Skin epidermis (tissue), 12 donors: Measurements from ENCODE around the gene ADAMTS17.

Source experiments
- H3K27ac ChIP-seq, 21 experiments: fragments of 200-600 bp; sonication (generic) in 11 of 21; one replicate each; pipeline ENCODE4 v1.5.0; 2020; ENCODE audit warnings: mild to moderate bottlenecking in 3 of 21, inconsistent platforms in 2 of 21, moderate library complexity in 2 of 21
- H3K4me3 ChIP-seq, 7 experiments: fragments of 200-600 bp; sonication (generic) in 2 of 7; one replicate each; pipeline ENCODE4 v1.5.0; 2020; ENCODE audit warnings: inconsistent platforms in 2 of 7, mild to moderate bottlenecking in 2 of 7, moderate library complexity in 1 of 7

Gene ADAMTS17

GRCh38 chr15:100284701-100285100 is 57.1 kb downstream of the ADAMTS17 start:
- H3K27ac ChIP-seq: peak overlapping the region in 2 of 21 experiments; percentile 21 to 59
- no peak overlapping the region for H3K4me3 ChIP-seq

GRCh38 chr15:100284191-100284590 is 57.6 kb downstream of the ADAMTS17 start:
- H3K4me3 ChIP-seq: no peak overlapping the region
- peak overlapping the region in 2 of 21 experiments; percentile 27 to 82 for H3K27ac ChIP-seq

- Histone ChIP-seq H3K4me3 (no peak overlapping the region), H3K27ac (peak overlapping the region in 1 of 21 experiments; percentile 21)
These were observed 60.5 kb downstream of the ADAMTS17 start for GRCh38 chr15:100281096-100281917.

- H3K27ac ChIP-seq: no peak overlapping the region
These were observed 61.9 kb downstream of the ADAMTS17 start for GRCh38 chr15:100279849-100280248.

GRCh38 chr15:100279446-100279845 is 62.3 kb downstream of the ADAMTS17 start:
- Histone ChIP-seq H3K27ac (no peak overlapping the region), H3K4me3 (no peak overlapping the region)

More at GRCh38 chr15:100279849-100280248, 61.9 kb downstream of the ADAMTS17 start:
- H3K4me3 ChIP-seq: no peak overlapping the region

GRCh38 chr15:100278596-100279380 is 63.0 kb downstream of the ADAMTS17 start:
- Histone ChIP-seq H3K27ac (no peak overlapping the region), H3K4me3 (no peak overlapping the region)

- Histone ChIP-seq H3K4me3 (no peak overlapping the region), H3K27ac (peak overlapping the region in 2 of 21 experiments; percentile 20 to 62)
These were observed 64.5 kb downstream of the ADAMTS17 start for GRCh38 chr15:100277087-100277855.

- Histone ChIP-seq H3K4me3 (no peak overlapping the region), H3K27ac (peak overlapping the region in 2 of 21 experiments; percentile 20 to 62)
These were observed 65.3 kb downstream of the ADAMTS17 start for GRCh38 chr15:100276506-100276905.

- Histone ChIP-seq H3K27ac (no peak overlapping the region), H3K4me3 (no peak overlapping the region)
These were observed 66.1 kb downstream of the ADAMTS17 start for GRCh38 chr15:100275641-100276040.

GRCh38 chr15:100269831-100270230 is 71.9 kb downstream of the ADAMTS17 start:
- H3K27ac ChIP-seq: no peak overlapping the region
- no peak overlapping the region for H3K4me3 ChIP-seq

GRCh38 chr15:100266166-100266565 is 75.6 kb downstream of the ADAMTS17 start:
- no peak overlapping the region for H3K4me3 ChIP-seq
- no peak overlapping the region for H3K27ac ChIP-seq

GRCh38 chr15:100265641-100266035 is 76.1 kb downstream of the ADAMTS17 start:
- Histone ChIP-seq H3K4me3 (no peak overlapping the region), H3K27ac (no peak overlapping the region)

GRCh38 chr15:100264994-100265640 is 76.7 kb downstream of the ADAMTS17 start:
- Histone ChIP-seq H3K4me3 (no peak overlapping the region), H3K27ac (no peak overlapping the region)

GRCh38 chr15:100263721-100264455 is 77.9 kb downstream of the ADAMTS17 start:
- Histone ChIP-seq H3K27ac (no peak overlapping the region), H3K4me3 (no peak overlapping the region)

- H3K27ac ChIP-seq: no peak overlapping the region
- H3K4me3 ChIP-seq: no peak overlapping the region
These were observed 78.7 kb downstream of the ADAMTS17 start for GRCh38 chr15:100263031-100263430.

- Histone ChIP-seq H3K27ac (no peak overlapping the region), H3K4me3 (no peak overlapping the region)
These were observed 80.2 kb downstream of the ADAMTS17 start for GRCh38 chr15:100261302-100262240.

- H3K27ac ChIP-seq: no peak overlapping the region
- H3K4me3 ChIP-seq: no peak overlapping the region
These were observed 82.5 kb downstream of the ADAMTS17 start for GRCh38 chr15:100259266-100259665.
